ENCODE results near the gene TPH2. TPM values are rescaled to one million over a fixed set of nuclear protein-coding genes. Genes with fewer than 3 reads are reported as not detected.

Gene TPH2
- total RNA-seq, 1 donor: not detected

GRCh38 chr12:71950404-71950803 is 11.8 kb downstream of the TPH2 start:
- peaks cover 14% of the 10 kb centered on the region for H3K27me3 ChIP-seq (ENCODE audit: insufficient read depth, low read length)
- no peaks in the 10 kb centered on the region for H3K9me3 ChIP-seq (ENCODE audit: low read depth, low read length)
- H3K4me3 ChIP-seq (ENCODE audit: low read length): no peak overlapping the region
- H3K4me1 ChIP-seq (ENCODE audit: insufficient read depth, low read length): no peaks in the 10 kb centered on the region

GRCh38 chr12:71950819-71951218 is 12.2 kb downstream of the TPH2 start:
- Histone ChIP-seq H3K9me3 (ENCODE audit: low read depth, low read length) (no peaks in the 10 kb centered on the region), H3K4me1 (ENCODE audit: insufficient read depth, low read length) (no peaks in the 10 kb centered on the region), H3K4me3 (ENCODE audit: low read length) (no peak overlapping the region), H3K27me3 (ENCODE audit: insufficient read depth, low read length) (peaks cover 14% of the 10 kb centered on the region)

GRCh38 chr12:71954083-71954778 is 15.6 kb downstream of the TPH2 start:
- Histone ChIP-seq H3K9me3 (ENCODE audit: low read depth, low read length) (no peaks in the 10 kb centered on the region), H3K4me1 (ENCODE audit: insufficient read depth, low read length) (no peaks in the 10 kb centered on the region), H3K4me3 (ENCODE audit: low read length) (no peak overlapping the region), H3K27me3 (ENCODE audit: insufficient read depth, low read length) (no peaks in the 10 kb centered on the region)

GRCh38 chr12:71954861-71955260 is 16.2 kb downstream of the TPH2 start:
- H3K9me3 ChIP-seq (ENCODE audit: low read depth, low read length): no peaks in the 10 kb centered on the region
- H3K27me3 ChIP-seq (ENCODE audit: insufficient read depth, low read length): no peaks in the 10 kb centered on the region
- no peaks in the 10 kb centered on the region for H3K4me1 ChIP-seq (ENCODE audit: insufficient read depth, low read length)
- H3K4me3 ChIP-seq (ENCODE audit: low read length): no peak overlapping the region

- Histone ChIP-seq H3K27me3 (ENCODE audit: insufficient read depth, low read length) (peaks cover 3% of the 10 kb centered on the region), H3K4me1 (ENCODE audit: insufficient read depth, low read length) (no peaks in the 10 kb centered on the region), H3K4me3 (ENCODE audit: low read length) (no peak overlapping the region), H3K9me3 (ENCODE audit: low read depth, low read length) (no peaks in the 10 kb centered on the region)
These were observed 17.3 kb downstream of the TPH2 start for GRCh38 chr12:71955970-71956369.

GRCh38 chr12:71958056-71958455 is 19.4 kb downstream of the TPH2 start:
- H3K4me1 ChIP-seq (ENCODE audit: insufficient read depth, low read length): no peaks in the 10 kb centered on the region
- H3K27me3 ChIP-seq (ENCODE audit: insufficient read depth, low read length): peaks cover 3% of the 10 kb centered on the region
- no peak overlapping the region for H3K4me3 ChIP-seq (ENCODE audit: low read length)
- H3K9me3 ChIP-seq (ENCODE audit: low read depth, low read length): no peaks in the 10 kb centered on the region

- Histone ChIP-seq H3K4me1 (ENCODE audit: insufficient read depth, low read length) (no peaks in the 10 kb centered on the region), H3K27me3 (ENCODE audit: insufficient read depth, low read length) (peaks cover 3% of the 10 kb centered on the region), H3K9me3 (ENCODE audit: low read depth, low read length) (no peaks in the 10 kb centered on the region), H3K4me3 (ENCODE audit: low read length) (no peak overlapping the region)
These were observed 19.8 kb downstream of the TPH2 start for GRCh38 chr12:71958457-71958856.

- Histone ChIP-seq H3K4me3 (ENCODE audit: low read length) (no peak overlapping the region), H3K4me1 (ENCODE audit: insufficient read depth, low read length) (no peaks in the 10 kb centered on the region), H3K27me3 (ENCODE audit: insufficient read depth, low read length) (peaks cover 3% of the 10 kb centered on the region), H3K9me3 (ENCODE audit: low read depth, low read length) (no peaks in the 10 kb centered on the region)
These were observed 20.4 kb downstream of the TPH2 start for GRCh38 chr12:71958993-71959578.

- no peak overlapping the region for H3K4me3 ChIP-seq (ENCODE audit: low read length)
- no peaks in the 10 kb centered on the region for H3K4me1 ChIP-seq (ENCODE audit: insufficient read depth, low read length)
- no peaks in the 10 kb centered on the region for H3K27me3 ChIP-seq (ENCODE audit: insufficient read depth, low read length)
- no peaks in the 10 kb centered on the region for H3K9me3 ChIP-seq (ENCODE audit: low read depth, low read length)
These were observed 28.6 kb downstream of the TPH2 start for GRCh38 chr12:71967211-71967610.

- Histone ChIP-seq H3K4me3 (ENCODE audit: low read length) (no peak overlapping the region), H3K4me1 (ENCODE audit: insufficient read depth, low read length) (no peaks in the 10 kb centered on the region), H3K27me3 (ENCODE audit: insufficient read depth, low read length) (no peaks in the 10 kb centered on the region), H3K9me3 (ENCODE audit: low read depth, low read length) (no peaks in the 10 kb centered on the region)
These were observed 30.7 kb downstream of the TPH2 start for GRCh38 chr12:71969330-71969729.

GRCh38 chr12:71970031-71970430 is 31.4 kb downstream of the TPH2 start:
- Histone ChIP-seq H3K27me3 (ENCODE audit: insufficient read depth, low read length) (no peaks in the 10 kb centered on the region), H3K4me1 (ENCODE audit: insufficient read depth, low read length) (no peaks in the 10 kb centered on the region), H3K9me3 (ENCODE audit: low read depth, low read length) (no peaks in the 10 kb centered on the region)

GRCh38 chr12:71972441-71973074 is 33.9 kb downstream of the TPH2 start:
- no peaks in the 10 kb centered on the region for H3K9me3 ChIP-seq (ENCODE audit: low read depth, low read length)
- H3K4me1 ChIP-seq (ENCODE audit: insufficient read depth, low read length): no peaks in the 10 kb centered on the region
- H3K4me3 ChIP-seq (ENCODE audit: low read length): no peak overlapping the region
- no peaks in the 10 kb centered on the region for H3K27me3 ChIP-seq (ENCODE audit: insufficient read depth, low read length)

More at GRCh38 chr12:71970031-71970430, 31.4 kb downstream of the TPH2 start:
- H3K4me3 ChIP-seq (ENCODE audit: low read length): no peak overlapping the region

- Histone ChIP-seq H3K4me1 (ENCODE audit: insufficient read depth, low read length) (no peaks in the 10 kb centered on the region), H3K4me3 (ENCODE audit: low read length) (no peak overlapping the region), H3K27me3 (ENCODE audit: insufficient read depth, low read length) (no peaks in the 10 kb centered on the region), H3K9me3 (ENCODE audit: low read depth, low read length) (no peaks in the 10 kb centered on the region)
These were observed 35.0 kb downstream of the TPH2 start for GRCh38 chr12:71973687-71974086.

- no peaks in the 10 kb centered on the region for H3K4me1 ChIP-seq (ENCODE audit: insufficient read depth, low read length)
- H3K9me3 ChIP-seq (ENCODE audit: low read depth, low read length): no peaks in the 10 kb centered on the region
- no peak overlapping the region for H3K4me3 ChIP-seq (ENCODE audit: low read length)
- H3K27me3 ChIP-seq (ENCODE audit: insufficient read depth, low read length): no peaks in the 10 kb centered on the region
These were observed 41.9 kb downstream of the TPH2 start for GRCh38 chr12:71980538-71980937.

GRCh38 chr12:71981149-71981548 is 42.5 kb downstream of the TPH2 start:
- no peaks in the 10 kb centered on the region for H3K27me3 ChIP-seq (ENCODE audit: insufficient read depth, low read length)
- H3K4me1 ChIP-seq (ENCODE audit: insufficient read depth, low read length): no peaks in the 10 kb centered on the region
- H3K9me3 ChIP-seq (ENCODE audit: low read depth, low read length): no peaks in the 10 kb centered on the region
- H3K4me3 ChIP-seq (ENCODE audit: low read length): no peak overlapping the region

GRCh38 chr12:71994715-71995114 is 56.1 kb downstream of the TPH2 start:
- no peak overlapping the region for H3K4me3 ChIP-seq (ENCODE audit: low read length)
- no peaks in the 10 kb centered on the region for H3K9me3 ChIP-seq (ENCODE audit: low read depth, low read length)
- H3K4me1 ChIP-seq (ENCODE audit: insufficient read depth, low read length): no peaks in the 10 kb centered on the region
- no peaks in the 10 kb centered on the region for H3K27me3 ChIP-seq (ENCODE audit: insufficient read depth, low read length)
